IPS-15b (cell line): ENCODE results near the gene PPP6C.

ENCODE experiments used
- H3K27me3 ChIP-seq: one replicate; pipeline ENCODE4 v1.6.1; 2013; ENCODE audit warnings: low read length; ENCODE audit not compliant: control insufficient read depth, insufficient read depth
- H3K36me3 ChIP-seq: one replicate; pipeline ENCODE4 v1.6.1; 2013; ENCODE audit warnings: low read length; ENCODE audit not compliant: control insufficient read depth, insufficient read depth
- H3K4me1 ChIP-seq: one replicate; pipeline ENCODE4 v1.6.1; 2013; ENCODE audit warnings: mild to moderate bottlenecking, low read length; ENCODE audit not compliant: control insufficient read depth, insufficient read depth
- H3K4me3 ChIP-seq: one replicate; pipeline ENCODE4 v1.5.1; 2013; ENCODE audit warnings: low read depth, low read length
- H3K9ac ChIP-seq: one replicate; pipeline ENCODE4 v1.6.1; 2013; ENCODE audit warnings: low read depth, mild to moderate bottlenecking, low read length
- H3K9me3 ChIP-seq: one replicate; pipeline ENCODE4 v1.6.1; 2013; ENCODE audit warnings: mild to moderate bottlenecking, low read length; ENCODE audit not compliant: control insufficient read depth, insufficient read depth

PPP6C gene

DNA sequence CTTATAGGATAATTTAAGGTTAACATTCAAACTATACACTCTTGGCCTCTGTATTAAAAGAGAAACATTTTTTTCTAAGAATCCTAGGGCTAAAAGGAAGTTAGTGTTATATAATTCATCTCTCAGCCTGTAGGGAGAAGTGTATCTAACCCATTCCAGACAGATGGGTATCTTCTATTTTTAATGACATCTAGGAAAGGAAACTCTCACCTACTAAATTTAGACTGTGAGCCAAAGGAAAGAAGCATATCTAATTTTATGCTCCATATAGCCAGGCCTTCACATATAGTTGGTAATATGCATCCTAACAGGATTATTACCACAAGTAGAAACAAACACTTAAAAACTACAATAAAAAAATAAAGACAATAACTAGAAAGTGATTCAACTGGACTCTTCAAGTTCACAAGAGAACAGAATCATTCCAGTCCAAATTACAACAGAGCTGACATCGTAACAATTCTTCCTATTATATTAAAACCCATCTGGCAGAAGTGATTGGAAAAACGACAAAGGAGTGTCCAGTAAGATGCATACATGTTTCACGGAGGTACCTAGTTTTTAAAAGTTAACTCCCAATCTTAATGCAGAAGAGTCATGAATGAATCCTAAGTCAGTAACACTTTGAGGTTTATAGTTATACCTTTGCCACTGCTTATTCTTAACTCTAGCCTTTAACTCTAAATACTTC lies 85.7 kb downstream of the PPP6C start:
- Histone ChIP-seq H3K36me3 (no peaks in the 10 kb centered on the region), H3K27me3 (no peaks in the 10 kb centered on the region), H3K9ac (no peak overlapping the region), H3K9me3 (no peaks in the 10 kb centered on the region), H3K4me1 (no peaks in the 10 kb centered on the region), H3K4me3 (no peak overlapping the region)

DNA sequence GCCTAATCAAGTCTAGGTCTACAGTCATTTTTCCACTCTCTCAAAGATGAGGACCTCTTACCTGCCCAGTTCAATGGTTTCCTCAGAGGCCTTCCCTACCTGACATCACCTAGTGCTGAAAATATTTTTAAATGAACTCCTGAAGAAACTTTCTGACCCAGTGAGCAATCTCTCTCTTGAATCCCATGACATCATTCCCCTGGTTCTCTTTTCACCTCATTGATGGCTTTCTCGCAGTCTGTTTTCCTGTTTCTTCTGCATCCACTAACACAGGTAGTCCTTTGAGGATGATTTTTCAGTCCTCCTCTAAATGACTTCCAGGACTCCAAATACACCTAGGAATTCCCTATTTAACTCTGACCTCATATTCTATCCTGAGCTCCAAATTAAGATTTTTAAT lies 86.6 kb downstream of the PPP6C start:
- no peaks in the 10 kb centered on the region for H3K36me3 ChIP-seq
- no peak overlapping the region for H3K4me3 ChIP-seq
- no peaks in the 10 kb centered on the region for H3K27me3 ChIP-seq
- H3K9me3 ChIP-seq: no peaks in the 10 kb centered on the region
- H3K4me1 ChIP-seq: no peaks in the 10 kb centered on the region
- no peak overlapping the region for H3K9ac ChIP-seq

- Histone ChIP-seq H3K9ac (no peak overlapping the region), H3K4me3 (no peak overlapping the region), H3K27me3 (no peaks in the 10 kb centered on the region), H3K4me1 (no peaks in the 10 kb centered on the region), H3K36me3 (no peaks in the 10 kb centered on the region), H3K9me3 (no peaks in the 10 kb centered on the region)
Measured at GRCh38 chr9:125100822-125101221, 88.8 kb downstream of the PPP6C start.

DNA sequence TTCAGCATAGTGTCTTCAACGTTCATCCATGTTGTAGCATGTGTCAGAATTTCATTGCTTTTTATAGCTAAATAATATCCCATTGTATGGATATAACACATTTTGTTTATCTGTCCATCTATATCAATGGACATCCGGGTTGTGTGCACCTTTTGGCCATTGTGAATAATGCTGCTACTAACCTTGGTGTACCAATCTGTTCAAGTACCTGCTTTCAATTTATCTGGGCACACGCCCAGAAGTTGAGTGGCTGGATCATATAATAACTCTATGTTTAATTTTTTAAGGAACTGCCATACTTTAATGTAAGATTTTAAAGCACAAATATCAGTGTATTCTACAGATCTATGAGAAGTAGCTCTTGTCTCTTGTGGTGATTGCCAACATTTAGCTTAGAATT lies 89.8 kb downstream of the PPP6C start:
- Histone ChIP-seq H3K9me3 (no peaks in the 10 kb centered on the region), H3K27me3 (no peaks in the 10 kb centered on the region), H3K9ac (no peak overlapping the region), H3K36me3 (no peaks in the 10 kb centered on the region), H3K4me3 (no peak overlapping the region), H3K4me1 (no peaks in the 10 kb centered on the region)
